ENCODE results near the gene PLD3.
A peak's percentile ranks its signal among the peaks of the same experiment; 100 is the strongest.
"Not testable (repeated sequence)": the region's sequence is repeated elsewhere in the genome, so short reads cannot be mapped to it uniquely, and the experiment has no call there.

PLD3 gene

GRCh38 chr19:40390084-40390742 lies 41.7 kb downstream of the PLD3 start, which contains the start of gene HIPK4:
HIPK4 (minus strand) TSS chr19:40390181; CDS start chr19:40389902, 279 bp downstream.
- DNase-seq (ENCODE audit: low spot score): no peak

GRCh38 chr19:40392123-40392522 lies 43.6 kb downstream of the PLD3 start:
- DNase-seq (ENCODE audit: low spot score): no peak

GRCh38 chr19:40392894-40393517 lies 44.5 kb downstream of the PLD3 start:
- peak; percentile 42 for DNase-seq (ENCODE audit: low spot score)

- DNase-seq (ENCODE audit: low spot score): no peak
These were observed 45.7 kb downstream of the PLD3 start for GRCh38 chr19:40393894-40394815.

- no peak for DNase-seq (ENCODE audit: low spot score)
These were observed 46.3 kb downstream of the PLD3 start for GRCh38 chr19:40394816-40395210.

GRCh38 chr19:40395956-40396355 lies 47.5 kb downstream of the PLD3 start:
- DNase-seq (ENCODE audit: low spot score): no peak

- no peak for DNase-seq (ENCODE audit: low spot score)
These were observed 48.5 kb downstream of the PLD3 start for GRCh38 chr19:40396886-40397567.

GRCh38 chr19:40397568-40397906 lies 49.0 kb downstream of the PLD3 start:
- no peak for DNase-seq (ENCODE audit: low spot score)

- peak; percentile 45 for DNase-seq (ENCODE audit: low spot score)
These were observed 50.1 kb downstream of the PLD3 start for GRCh38 chr19:40398417-40399131.

- DNase-seq (ENCODE audit: low spot score): peak; percentile 38
These were observed 52.1 kb downstream of the PLD3 start for GRCh38 chr19:40400559-40400958.

- DNase-seq (ENCODE audit: low spot score): peak; percentile 97
These were observed 54.9 kb downstream of the PLD3 start for GRCh38 chr19:40403262-40403984.

GRCh38 chr19:40407714-40408597 lies 59.5 kb downstream of the PLD3 start:
- DNase-seq (ENCODE audit: low spot score): no peak

- DNase-seq (ENCODE audit: low spot score): not testable (repeated sequence)
These were observed 60.1 kb downstream of the PLD3 start for GRCh38 chr19:40408598-40408925.

- DNase-seq (ENCODE audit: low spot score): no peak
These were observed 61.5 kb downstream of the PLD3 start for GRCh38 chr19:40410030-40410389.

- DNase-seq (ENCODE audit: low spot score): no peak
These were observed 62.8 kb downstream of the PLD3 start for GRCh38 chr19:40411125-40411842.

GRCh38 chr19:40411958-40412499 lies 63.5 kb downstream of the PLD3 start:
- DNase-seq (ENCODE audit: low spot score): no peak

- no peak for DNase-seq (ENCODE audit: low spot score)
These were observed 64.4 kb downstream of the PLD3 start for GRCh38 chr19:40412866-40413265.

GRCh38 chr19:40413291-40413845 lies 64.9 kb downstream of the PLD3 start, which contains the start of gene PRX:
PRX (minus strand) TSS chr19:40413378; CDS start chr19:40407932, 5,446 bp downstream.
- no peak for DNase-seq (ENCODE audit: low spot score)
